K562 (cell line): Measurements from ENCODE around the gene CCL24. TPM values are rescaled to one million over a fixed set of nuclear protein-coding genes. Genes with fewer than 3 reads are reported as not detected.

Source experiments
- CC2D1A ChIP-seq: fragments of 450-650 bp; IDR thresholded peaks from 2 replicates; pipeline ENCODE4 v1.6.1; 2017; ENCODE audit warnings: mild to moderate bottlenecking
- EP300 ChIP-seq: IDR thresholded peaks from 2 replicates; pipeline ENCODE4 v1.6.1; 2012; ENCODE audit warnings: low read length, improper control_type of control experiment
- FIP1L1 ChIP-seq: fragments of 200-400 bp; formaldehyde crosslinking; IDR thresholded peaks from 2 replicates; pipeline ENCODE4 v1.6.1; 2018; ENCODE audit warnings: mild to moderate bottlenecking, low read depth, low read length; ENCODE audit not compliant: poor library complexity, severe bottlenecking
- FUS ChIP-seq: fragments of 200-400 bp; formaldehyde crosslinking; optimal IDR thresholded peaks from 2 replicates; pipeline ENCODE3; 2017; ENCODE audit warnings: low read depth, low read length
- HDAC3 ChIP-seq: fragments of 450-650 bp; IDR thresholded peaks from 2 replicates; pipeline ENCODE4 v1.6.1; 2018; ENCODE audit warnings: borderline replicate concordance, mild to moderate bottlenecking, moderate library complexity; ENCODE audit not compliant: partially characterized antibody
- NBN ChIP-seq: fragments of 450-650 bp; IDR thresholded peaks from 2 replicates; pipeline ENCODE4 v1.6.1; 2016; ENCODE audit warnings: low read depth, mild to moderate bottlenecking
- POLR2G ChIP-seq: fragments of 200-400 bp; formaldehyde crosslinking; IDR thresholded peaks from 2 replicates; pipeline ENCODE4 v1.6.1; 2017; ENCODE audit warnings: low read depth, mild to moderate bottlenecking, antibody characterized with exemption, low read length, moderate library complexity
- RREB1 ChIP-seq: fragments of 250-450 bp; sonication (Bioruptor Pico); IDR thresholded peaks from 2 replicates; pipeline ENCODE4 v1.4.0; 2020
- SPI1 ChIP-seq: IDR thresholded peaks from 2 replicates; pipeline ENCODE4 v1.6.1; 2011; ENCODE audit warnings: low read depth, low read length, control low read depth, borderline replicate concordance
- ZBTB17 ChIP-seq: fragments of 450-650 bp; formaldehyde crosslinking; IDR thresholded peaks from 2 replicates; pipeline ENCODE4 v1.4.0; 2020; ENCODE audit warnings: mild to moderate bottlenecking
- ZBTB7A ChIP-seq: IDR thresholded peaks from 2 replicates; pipeline ENCODE4 v1.6.1; 2011; ENCODE audit warnings: low read depth, mild to moderate bottlenecking, low read length, moderate library complexity, borderline replicate concordance; ENCODE audit not compliant: control insufficient read depth
- polyA plus RNA-seq, 8 experiments: library from polyadenylated mRNA; depleted of rRNA in 4 of 8; stranded (reverse) in 5 of 8; unstranded in 3 of 8; fragments of >200 nt; fragmentation: Nextera tagmentation in 2 of 8; fragmentation: Illumina TruSeq in 1 of 8; extraction: Ambion mirVana in 2 of 8; extraction: Trizol in 1 of 8; gene quantifications; 2 replicates each; pipeline versions ENCODE4 v1.2.1 to v1.2.3, GENCODE V29; 2011 to 2014; ENCODE audit warnings: inconsistent platforms in 1 of 8, missing spikeins in 1 of 8
- total RNA-seq, 7 experiments: library from RNA; depleted of rRNA in 6 of 7; stranded (reverse); fragments of >200 nt in 6 of 7; fragmentation: Illumina TruSeq in 2 of 7; extraction: Trizol in 2 of 7; gene quantifications; 2 replicates each; pipeline versions ENCODE4 v1.2.1 to v1.2.3, GENCODE V29; 2011 to 2021; ENCODE audit warnings: low replicate concordance in 1 of 7

Gene CCL24
- total and polyA plus RNA-seq, 9 of the 15 experiments (the other 6 are each of a cell fraction or from before 2014, with no cell fraction given), result 0.45 to 3.6 (median 0.95) TPM; not detected in 1

- peak; percentile 62 for TF ChIP-seq EP300
- TF ChIP-seq RREB1, result no peak
- no peak for TF ChIP-seq ZBTB17 (CRISPR knock-in tag)
- TF ChIP-seq ZBTB7A, result no peak
- no peak for TF ChIP-seq NBN
- TF ChIP-seq FUS, result no peak
- TF ChIP-seq HDAC3, result no peak
- TF ChIP-seq SPI1, result peak; percentile 95
- TF ChIP-seq CC2D1A, result no peak
- no peak for TF ChIP-seq FIP1L1
- TF ChIP-seq POLR2G, result no peak
Measured at GRCh38 chr7:75795831-75796285, 17.7 kb downstream of the CCL24 start (continued).
